Measurements from ENCODE around the gene RPS3. TPM values are rescaled to one million over a fixed set of nuclear protein-coding genes. Genes with fewer than 3 reads are reported as not detected.

RPS3 gene
- total RNA-seq, 3 donors from 2014 or later = 1,024 to 2,406 (median 1,978) TPM

DNA sequence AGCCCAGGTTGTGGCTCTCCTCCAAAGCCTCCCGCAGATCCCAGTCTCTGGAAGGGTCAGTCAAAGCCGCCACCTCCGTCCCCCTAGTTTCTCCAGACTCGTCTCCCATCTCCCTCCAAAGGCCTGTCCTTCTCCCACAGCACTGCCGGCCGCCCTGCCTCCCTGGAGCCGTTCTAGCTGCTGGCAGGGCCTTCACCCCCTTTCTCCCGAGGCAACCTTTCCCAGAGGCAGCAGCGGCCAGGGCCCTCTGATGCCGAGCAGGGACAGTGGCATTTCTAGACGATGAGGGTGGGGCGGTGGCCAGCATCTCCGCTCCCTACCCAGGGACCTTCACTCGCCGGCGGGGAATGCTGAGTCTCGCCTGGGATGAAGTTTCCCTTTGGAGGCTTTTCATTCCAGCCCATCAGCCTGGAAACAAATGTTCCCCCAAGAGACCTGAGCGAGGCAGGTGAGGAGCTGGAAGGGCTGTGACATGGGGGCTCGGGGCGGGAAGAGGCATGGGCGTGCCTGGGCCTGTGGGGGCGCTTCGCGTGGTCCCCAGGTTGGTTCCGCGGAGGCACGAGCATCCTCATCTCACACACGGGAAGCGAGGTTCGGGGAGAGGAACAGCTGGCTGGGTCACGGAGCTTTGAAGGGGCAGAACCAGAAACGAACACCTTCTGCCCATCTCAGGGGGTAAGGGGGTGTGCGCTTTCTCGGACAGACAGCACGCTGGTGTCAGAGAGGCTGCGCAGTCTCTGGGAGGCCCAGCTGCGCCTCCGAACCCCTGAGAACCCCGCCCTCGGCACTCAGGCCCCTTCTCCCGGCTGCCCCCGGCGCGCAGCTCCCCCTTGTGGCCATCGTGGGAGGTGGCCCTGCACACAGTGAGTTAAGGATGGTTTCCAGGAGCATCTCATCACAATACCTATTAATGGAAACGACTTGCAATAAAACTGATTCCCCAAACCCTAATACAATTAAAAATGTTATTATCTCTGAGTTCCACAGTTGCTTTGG is 51.8 kb downstream of the RPS3 start:
- intact Hi-C loops (cut with DNase I; ENCODE audit: low total_unique reads) = loop anchor here (5.0 kb wide), 1 partner anchor 76 kb away; the partner anchor contains the start of gene GDPD5
- Histone ChIP-seq H3K27ac (no peak overlapping the region), H3K9me3 (no peaks in the 10 kb centered on the region), H3K4me1 (no peaks in the 10 kb centered on the region), H3K36me3 (no peaks in the 10 kb centered on the region), H3K4me3 (no peak overlapping the region), H3K27me3 (no peaks in the 10 kb centered on the region)
- TF ChIP-seq, protein P1, sequence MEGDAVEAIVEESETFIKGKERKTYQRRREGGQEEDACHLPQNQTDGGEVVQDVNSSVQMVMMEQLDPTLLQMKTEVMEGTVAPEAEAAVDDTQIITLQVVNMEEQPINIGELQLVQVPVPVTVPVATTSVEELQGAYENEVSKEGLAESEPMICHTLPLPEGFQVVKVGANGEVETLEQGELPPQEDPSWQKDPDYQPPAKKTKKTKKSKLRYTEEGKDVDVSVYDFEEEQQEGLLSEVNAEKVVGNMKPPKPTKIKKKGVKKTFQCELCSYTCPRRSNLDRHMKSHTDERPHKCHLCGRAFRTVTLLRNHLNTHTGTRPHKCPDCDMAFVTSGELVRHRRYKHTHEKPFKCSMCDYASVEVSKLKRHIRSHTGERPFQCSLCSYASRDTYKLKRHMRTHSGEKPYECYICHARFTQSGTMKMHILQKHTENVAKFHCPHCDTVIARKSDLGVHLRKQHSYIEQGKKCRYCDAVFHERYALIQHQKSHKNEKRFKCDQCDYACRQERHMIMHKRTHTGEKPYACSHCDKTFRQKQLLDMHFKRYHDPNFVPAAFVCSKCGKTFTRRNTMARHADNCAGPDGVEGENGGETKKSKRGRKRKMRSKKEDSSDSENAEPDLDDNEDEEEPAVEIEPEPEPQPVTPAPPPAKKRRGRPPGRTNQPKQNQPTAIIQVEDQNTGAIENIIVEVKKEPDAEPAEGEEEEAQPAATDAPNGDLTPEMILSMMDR (IDR thresholded peaks at IDR 0.05) = no peak
- TF ChIP-seq POLR2A (IDR thresholded peaks at IDR 0.05) = no peak
- TF ChIP-seq POLR2AphosphoS5 (IDR thresholded peaks at IDR 0.05) = no peak
- no peak for DNase-seq (ENCODE audit: low spot score in 2 of 2)

DNA sequence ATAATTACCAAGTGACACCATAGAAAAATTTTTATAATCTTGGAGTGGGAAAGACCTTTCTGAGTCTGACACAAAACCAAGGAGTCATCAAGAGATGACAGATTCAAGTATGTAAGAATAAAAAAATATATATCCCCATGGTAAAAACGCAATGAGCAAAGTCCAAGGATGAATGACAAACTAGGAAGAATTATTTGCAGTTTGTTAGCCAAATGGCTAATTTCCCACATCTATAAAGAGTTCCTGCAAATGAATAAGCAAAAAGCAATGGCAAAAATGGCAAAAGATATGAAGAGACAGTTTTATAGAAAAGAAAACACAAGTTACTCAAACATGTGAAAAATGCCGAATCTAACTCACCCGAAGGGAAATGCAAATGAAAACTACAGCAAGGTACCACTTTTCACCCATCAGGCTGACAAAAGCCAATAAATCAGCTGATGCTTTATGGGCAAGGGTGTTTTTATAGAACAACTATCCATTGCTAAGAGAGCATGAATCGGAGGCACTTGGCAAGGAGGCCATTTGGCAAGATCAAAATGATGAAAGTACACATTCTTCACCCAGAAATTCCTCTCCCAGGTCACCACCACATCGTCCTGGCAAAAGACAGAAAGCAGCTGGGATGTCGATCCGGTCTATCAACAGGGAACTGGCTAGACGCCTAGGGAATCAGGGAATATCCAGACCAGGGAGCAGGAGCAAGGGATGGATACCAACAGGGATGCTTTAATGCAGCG is 54.8 kb downstream of the RPS3 start:
- TF ChIP-seq POLR2A (IDR thresholded peaks at IDR 0.05) (no peak), POLR2AphosphoS5 (IDR thresholded peaks at IDR 0.05) (no peak)
- TF ChIP-seq, protein P1 (IDR thresholded peaks at IDR 0.05) = no peak
- DNase-seq (ENCODE audit: low spot score in 2 of 2) = no peak
- Histone ChIP-seq H3K27ac (no peak overlapping the region), H3K36me3 (no peaks in the 10 kb centered on the region), H3K27me3 (no peaks in the 10 kb centered on the region), H3K9me3 (no peaks in the 10 kb centered on the region), H3K4me1 (no peaks in the 10 kb centered on the region), H3K4me3 (no peak overlapping the region)
- intact Hi-C loops (cut with DNase I; ENCODE audit: low total_unique reads) = loop anchor here (5.0 kb wide), 1 partner anchor 73 kb away; the partner anchor contains the start of gene GDPD5

GRCh38 chr11:75454987-75455386 is 55.7 kb downstream of the RPS3 start:
- TF ChIP-seq POLR2A (IDR thresholded peaks at IDR 0.05) (no peak), POLR2AphosphoS5 (IDR thresholded peaks at IDR 0.05) (no peak)
- TF ChIP-seq, protein P1 (IDR thresholded peaks at IDR 0.05) = no peak
- Histone ChIP-seq H3K36me3 (no peaks in the 10 kb centered on the region), H3K27me3 (no peaks in the 10 kb centered on the region), H3K4me3 (no peak overlapping the region), H3K27ac (no peak overlapping the region), H3K4me1 (no peaks in the 10 kb centered on the region), H3K9me3 (no peaks in the 10 kb centered on the region)
- intact Hi-C loops (cut with DNase I; ENCODE audit: low total_unique reads) = loop anchor here (5.0 kb wide), 1 partner anchor 72 kb away; the partner anchor contains the start of gene GDPD5
- no peak for DNase-seq (ENCODE audit: low spot score in 2 of 2)

Other genes starting within 250 kb of the RPS3 start
- gene SLCO2B1, start 248.4 kb upstream of the RPS3 start, total RNA-seq = 10 to 100 TPM; 23.9 to 86.9 (median 32.3) TPM
- gene TPBGL, start 158.7 kb upstream of the RPS3 start, total RNA-seq = under 1 TPM in 1 of 3 donors, not detected in 2; 0.33 TPM
- 10 to 100 TPM; 31.2 to 64.0 (median 42.3) TPM for gene ARRB1, start 47.9 kb upstream of the RPS3 start, total RNA-seq
- gene KLHL35, start 33.7 kb downstream of the RPS3 start, total RNA-seq = 1 to 10 TPM; 1.6 to 2.7 (median 2.6) TPM
- 10 to 100 TPM; 10.5 to 25.9 (median 14.8) TPM for gene GDPD5, start 126.4 kb downstream of the RPS3 start, total RNA-seq
- 100 to 1,000 TPM; 168 to 264 (median 259) TPM for gene SERPINH1, start 162.7 kb downstream of the RPS3 start, total RNA-seq

Measured in breast epithelium (tissue), 4 donors.